Measurements from ENCODE around the gene ZNF526. TPM values are rescaled to one million over a fixed set of nuclear protein-coding genes. Genes with fewer than 3 reads are reported as not detected.
A peak's percentile ranks its signal among the peaks of the same experiment; 100 is the strongest.

Gene ZNF526
- total and polyA plus RNA-seq, 5 donors from 2014 or later: 4.0 to 8.8 (median 5.8) TPM

GRCh38 chr19:42272535-42272897, 52.4 kb downstream of the ZNF526 start:
- peaks cover 48% of the 10 kb centered on the region for H3K4me1 ChIP-seq (ENCODE audit: control insufficient read depth, insufficient read depth, low read length, poor library complexity, severe bottlenecking)
- peaks cover 0 to 50% (median 35%) of the 10 kb centered on the region in 4 donors for H3K4me1 Mint-ChIP-seq

GRCh38 chr19:42272989-42273406, 52.9 kb downstream of the ZNF526 start:
- ATAC-seq (ENCODE audit: low read depth in 2 of 2) (no peak), DNase-seq (no peak)
- peaks cover 0 to 2% (median 0%) of the 10 kb centered on the region in 7 donors for H3K9me3 Mint-ChIP-seq
- peaks cover 44% of the 10 kb centered on the region for H3K4me1 ChIP-seq (ENCODE audit: control insufficient read depth, insufficient read depth, low read length, poor library complexity, severe bottlenecking)
- no peak overlapping the region for H3K4me3 ChIP-seq (ENCODE audit: low read depth, low read length)
- H3K27ac ChIP-seq (ENCODE audit: insufficient read depth, low read length, poor library complexity, severe bottlenecking): no peak overlapping the region
- no peak overlapping the region for H3K27ac Mint-ChIP-seq
- H3K9me3 ChIP-seq (ENCODE audit: control insufficient read depth in 2 of 2, low read length in 2 of 2): no peaks in the 10 kb centered on the region
- peaks cover 14% of the 10 kb centered on the region for H3K36me3 Mint-ChIP-seq
- peaks cover 11% of the 10 kb centered on the region for H3K36me3 ChIP-seq (ENCODE audit: control insufficient read depth, insufficient read depth, low read length)
- H3K27me3 ChIP-seq (ENCODE audit: control insufficient read depth, insufficient read depth, low read length): no peaks in the 10 kb centered on the region
- H3K27me3 Mint-ChIP-seq: no peaks in the 10 kb centered on the region
- no peak overlapping the region for H3K4me3 Mint-ChIP-seq
- peaks cover 0 to 50% (median 33%) of the 10 kb centered on the region in 4 donors for H3K4me1 Mint-ChIP-seq

More at GRCh38 chr19:42272535-42272897, 52.4 kb downstream of the ZNF526 start:
- ATAC-seq (ENCODE audit: low read depth in 2 of 2) (no peak), DNase-seq (no peak)
- Mint-ChIP-seq H3K4me3 (no peak overlapping the region), H3K27ac (no peak overlapping the region), H3K27me3 (no peaks in the 10 kb centered on the region), H3K36me3 (peaks cover 14% of the 10 kb centered on the region), H3K9me3 (peaks cover 0 to 2% (median 0%) of the 10 kb centered on the region in 7 donors)
- peaks cover 11% of the 10 kb centered on the region for H3K36me3 ChIP-seq (ENCODE audit: control insufficient read depth, insufficient read depth, low read length)
- H3K4me3 ChIP-seq (ENCODE audit: low read depth, low read length): no peak overlapping the region
- no peak overlapping the region for H3K27ac ChIP-seq (ENCODE audit: insufficient read depth, low read length, poor library complexity, severe bottlenecking)
- no peaks in the 10 kb centered on the region for H3K27me3 ChIP-seq (ENCODE audit: control insufficient read depth, insufficient read depth, low read length)
- no peaks in the 10 kb centered on the region for H3K9me3 ChIP-seq (ENCODE audit: control insufficient read depth in 2 of 2, low read length in 2 of 2)

GRCh38 chr19:42273407-42274064, 53.4 kb downstream of the ZNF526 start:
- no peak overlapping the region for H3K4me3 ChIP-seq (ENCODE audit: low read depth, low read length)
- ATAC-seq (ENCODE audit: low read depth in 2 of 2) (no peak), DNase-seq (no peak)
- H3K4me1 ChIP-seq (ENCODE audit: control insufficient read depth, insufficient read depth, low read length, poor library complexity, severe bottlenecking): peaks cover 43% of the 10 kb centered on the region
- no peaks in the 10 kb centered on the region for H3K27me3 ChIP-seq (ENCODE audit: control insufficient read depth, insufficient read depth, low read length)
- peak overlapping the region in 1 of 4 donors; percentile 19 for H3K4me3 Mint-ChIP-seq
- no peak overlapping the region for H3K27ac Mint-ChIP-seq
- H3K27ac ChIP-seq (ENCODE audit: insufficient read depth, low read length, poor library complexity, severe bottlenecking): no peak overlapping the region
- peaks cover 14% of the 10 kb centered on the region for H3K36me3 Mint-ChIP-seq
- H3K27me3 Mint-ChIP-seq: no peaks in the 10 kb centered on the region
- H3K9me3 ChIP-seq (ENCODE audit: control insufficient read depth in 2 of 2, low read length in 2 of 2): no peaks in the 10 kb centered on the region
- peaks cover 11% of the 10 kb centered on the region for H3K36me3 ChIP-seq (ENCODE audit: control insufficient read depth, insufficient read depth, low read length)
- peaks cover 0 to 2% (median 0%) of the 10 kb centered on the region in 7 donors for H3K9me3 Mint-ChIP-seq
- peaks cover 0 to 55% (median 34%) of the 10 kb centered on the region in 4 donors for H3K4me1 Mint-ChIP-seq

GRCh38 chr19:42274065-42274682, 54.1 kb downstream of the ZNF526 start:
- peaks cover 14% of the 10 kb centered on the region for H3K36me3 Mint-ChIP-seq
- peaks cover 11% of the 10 kb centered on the region for H3K36me3 ChIP-seq (ENCODE audit: control insufficient read depth, insufficient read depth, low read length)

GRCh38 chr19:42275103-42275502, 55.0 kb downstream of the ZNF526 start:
- Histone ChIP-seq H3K9me3 (ENCODE audit: control insufficient read depth in 2 of 2, low read length in 2 of 2) (no peaks in the 10 kb centered on the region), H3K36me3 (ENCODE audit: control insufficient read depth, insufficient read depth, low read length) (peaks cover 11% of the 10 kb centered on the region), H3K27me3 (ENCODE audit: control insufficient read depth, insufficient read depth, low read length) (no peaks in the 10 kb centered on the region), H3K4me1 (ENCODE audit: control insufficient read depth, insufficient read depth, low read length, poor library complexity, severe bottlenecking) (peaks cover 51% of the 10 kb centered on the region), H3K27ac (ENCODE audit: insufficient read depth, low read length, poor library complexity, severe bottlenecking) (no peak overlapping the region), H3K4me3 (ENCODE audit: low read depth, low read length) (no peak overlapping the region)
- peaks cover 14% of the 10 kb centered on the region for H3K36me3 Mint-ChIP-seq
- H3K9me3 Mint-ChIP-seq: peaks cover 0 to 2% (median 0%) of the 10 kb centered on the region in 7 donors
- H3K27me3 Mint-ChIP-seq: no peaks in the 10 kb centered on the region
- no peak for ATAC-seq (ENCODE audit: low read depth in 2 of 2)
- H3K4me3 Mint-ChIP-seq: peak overlapping the region in 3 of 4 donors; percentile 9 to 56 (median 48)
- peak overlapping the region in 2 of 3 donors; percentile 75 to 77 for H3K27ac Mint-ChIP-seq
- peaks cover 4 to 60% (median 38%) of the 10 kb centered on the region in 4 donors for H3K4me1 Mint-ChIP-seq
- DNase-seq: no peak

More at GRCh38 chr19:42274065-42274682, 54.1 kb downstream of the ZNF526 start:
- ATAC-seq (ENCODE audit: low read depth in 2 of 2) (no peak), DNase-seq (no peak)
- no peak overlapping the region for H3K4me3 Mint-ChIP-seq
- no peak overlapping the region for H3K27ac ChIP-seq (ENCODE audit: insufficient read depth, low read length, poor library complexity, severe bottlenecking)
- no peaks in the 10 kb centered on the region for H3K27me3 ChIP-seq (ENCODE audit: control insufficient read depth, insufficient read depth, low read length)
- H3K9me3 ChIP-seq (ENCODE audit: control insufficient read depth in 2 of 2, low read length in 2 of 2): no peaks in the 10 kb centered on the region
- peaks cover 49% of the 10 kb centered on the region for H3K4me1 ChIP-seq (ENCODE audit: control insufficient read depth, insufficient read depth, low read length, poor library complexity, severe bottlenecking)
- no peaks in the 10 kb centered on the region for H3K27me3 Mint-ChIP-seq
- peaks cover 0 to 2% (median 0%) of the 10 kb centered on the region in 7 donors for H3K9me3 Mint-ChIP-seq
- peaks cover 0 to 61% (median 38%) of the 10 kb centered on the region in 4 donors for H3K4me1 Mint-ChIP-seq
- no peak overlapping the region for H3K4me3 ChIP-seq (ENCODE audit: low read depth, low read length)
- peak overlapping the region in 1 of 3 donors; percentile 75 for H3K27ac Mint-ChIP-seq

- no peak for DNase-seq
- H3K4me3 ChIP-seq (ENCODE audit: low read depth, low read length): no peak overlapping the region
- peaks cover 11% of the 10 kb centered on the region for H3K36me3 ChIP-seq (ENCODE audit: control insufficient read depth, insufficient read depth, low read length)
- Mint-ChIP-seq H3K4me1 (peaks cover 4 to 57% (median 35%) of the 10 kb centered on the region in 4 donors), H3K27ac (peak overlapping the region in 2 of 3 donors; percentile 77 to 84), H3K36me3 (peaks cover 14% of the 10 kb centered on the region), H3K27me3 (no peaks in the 10 kb centered on the region), H3K4me3 (peak overlapping the region in 1 of 4 donors; percentile 57), H3K9me3 (peaks cover 0 to 2% (median 0%) of the 10 kb centered on the region in 7 donors)
- peaks cover 47% of the 10 kb centered on the region for H3K4me1 ChIP-seq (ENCODE audit: control insufficient read depth, insufficient read depth, low read length, poor library complexity, severe bottlenecking)
- no peaks in the 10 kb centered on the region for H3K9me3 ChIP-seq (ENCODE audit: control insufficient read depth in 2 of 2, low read length in 2 of 2)
- H3K27me3 ChIP-seq (ENCODE audit: control insufficient read depth, insufficient read depth, low read length): no peaks in the 10 kb centered on the region
- ATAC-seq (ENCODE audit: low read depth in 2 of 2): no peak
- H3K27ac ChIP-seq (ENCODE audit: insufficient read depth, low read length, poor library complexity, severe bottlenecking): no peak overlapping the region
Measured at GRCh38 chr19:42275517-42275916, 55.4 kb downstream of the ZNF526 start.

- Mint-ChIP-seq H3K4me3 (peak overlapping the region in 3 of 4 donors; percentile 3 to 57 (median 35)), H3K27ac (peak overlapping the region; percentile 76 to 90 (median 84)), H3K36me3 (peaks cover 14% of the 10 kb centered on the region), H3K27me3 (no peaks in the 10 kb centered on the region), H3K4me1 (peaks cover 4 to 51% (median 32%) of the 10 kb centered on the region in 4 donors), H3K9me3 (peaks cover 0 to 2% (median 0%) of the 10 kb centered on the region in 7 donors)
- H3K36me3 ChIP-seq (ENCODE audit: control insufficient read depth, insufficient read depth, low read length): peaks cover 11% of the 10 kb centered on the region
- H3K9me3 ChIP-seq (ENCODE audit: control insufficient read depth in 2 of 2, low read length in 2 of 2): no peaks in the 10 kb centered on the region
- DNase-seq (no peak), ATAC-seq (ENCODE audit: low read depth in 2 of 2) (no peak)
- H3K27ac ChIP-seq (ENCODE audit: insufficient read depth, low read length, poor library complexity, severe bottlenecking): no peak overlapping the region
- no peak overlapping the region for H3K4me3 ChIP-seq (ENCODE audit: low read depth, low read length)
- H3K4me1 ChIP-seq (ENCODE audit: control insufficient read depth, insufficient read depth, low read length, poor library complexity, severe bottlenecking): peaks cover 43% of the 10 kb centered on the region
- no peaks in the 10 kb centered on the region for H3K27me3 ChIP-seq (ENCODE audit: control insufficient read depth, insufficient read depth, low read length)
Measured at GRCh38 chr19:42276284-42276683, 56.2 kb downstream of the ZNF526 start.

Measured in CD4-positive, CD25-positive, alpha-beta regulatory T cell (primary cell).